Fibroblast of skin of abdomen (primary cell): ENCODE measurements around the gene CLEC16A.

Experiments
- DNase-seq: peaks from one replicate; pipeline ENCODE4 v3.0.0-alpha.2; 2013

The CLEC16A gene

DNA sequence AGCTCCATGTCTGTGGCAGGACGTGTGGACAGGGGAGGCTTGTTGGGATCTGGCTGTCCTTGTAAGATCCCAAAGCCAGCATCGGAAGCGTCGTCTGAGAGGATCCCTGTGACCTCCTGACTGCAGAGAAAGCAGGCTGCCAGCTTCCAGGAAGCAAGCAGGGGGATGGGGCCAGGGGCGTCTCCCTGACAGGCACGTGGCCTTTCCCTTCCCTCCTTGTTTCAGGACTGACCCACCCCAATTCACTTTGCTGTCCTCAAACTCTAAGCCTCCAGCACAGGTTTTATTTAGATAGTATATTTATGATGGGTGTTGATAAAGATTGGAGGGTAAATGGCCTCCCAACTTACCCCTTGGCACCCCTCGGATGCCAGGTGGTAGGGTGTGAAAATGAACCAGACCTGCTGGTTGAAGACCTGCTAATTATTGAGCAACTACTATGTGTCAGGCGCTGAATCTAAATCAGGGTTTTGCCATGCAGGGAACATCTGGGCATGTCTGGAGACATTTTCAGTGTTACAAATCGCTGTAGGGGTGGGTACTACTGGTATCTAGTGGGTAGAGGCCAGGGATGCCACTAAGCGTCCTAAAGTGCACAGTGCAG, 287.1 kb downstream of the CLEC16A start:
- DNase-seq: no peak
